Liver (tissue), 9 donors: ENCODE results near the gene FLT3LG. TPM values are rescaled to one million over a fixed set of nuclear protein-coding genes. Genes with fewer than 3 reads are reported as not detected.

Experiments used
- DNase-seq: peaks from one replicate; pipeline ENCODE4 v3.0.0-alpha.2; 2017; ENCODE audit warnings: low spot score
- H3K27ac ChIP-seq, 2 donors: one replicate each; pipeline ENCODE4 v1.7.0; 2013; ENCODE audit warnings: inconsistent platforms in 2 of 2, low read length in 2 of 2, control low read depth in 1 of 2, low read depth in 1 of 2, mild to moderate bottlenecking in 1 of 2
- H3K27me3 ChIP-seq, 4 donors: one replicate each; pipeline versions ENCODE4 v1.6.1 to v1.7.0; 2013; ENCODE audit warnings: low read length in 3 of 4, inconsistent platforms in 1 of 4, mild to moderate bottlenecking in 1 of 4, moderate library complexity in 1 of 4; ENCODE audit not compliant: control insufficient read depth in 4 of 4, insufficient read depth in 4 of 4
- H3K36me3 ChIP-seq, 4 donors: one replicate each; pipeline versions ENCODE4 v1.6.1 to v1.7.0; 2013; ENCODE audit warnings: low read length in 3 of 4, mild to moderate bottlenecking in 3 of 4, low read depth in 1 of 4, moderate library complexity in 1 of 4; ENCODE audit not compliant: control insufficient read depth in 4 of 4, insufficient read depth in 3 of 4
- H3K4me1 ChIP-seq, 4 donors: one replicate each; pipeline versions ENCODE4 v1.6.1 to v1.7.0; 2013; ENCODE audit warnings: low read length in 3 of 4, mild to moderate bottlenecking in 3 of 4, moderate library complexity in 1 of 4; ENCODE audit not compliant: control insufficient read depth in 4 of 4, insufficient read depth in 4 of 4
- H3K4me3 ChIP-seq, 3 donors: one replicate each; pipeline versions ENCODE4 v1.6.1 to v1.7.0; 2013; ENCODE audit warnings: low read length in 3 of 3, control low read depth in 1 of 3, low read depth in 1 of 3, mild to moderate bottlenecking in 1 of 3
- H3K9ac ChIP-seq, 2 donors: one replicate each; pipeline ENCODE4 v1.7.0; 2013; ENCODE audit warnings: low read length in 2 of 2, mild to moderate bottlenecking in 2 of 2, moderate library complexity in 2 of 2, control low read depth in 1 of 2, low read depth in 1 of 2
- H3K9me3 ChIP-seq, 4 donors: one replicate each; pipeline versions ENCODE4 v1.6.1 to v1.7.0; 2013; ENCODE audit warnings: low read length in 3 of 4; ENCODE audit not compliant: control insufficient read depth in 4 of 4
- ATF3 ChIP-seq: IDR thresholded peaks from 2 replicates; pipeline ENCODE4 v1.6.1; 2016; ENCODE audit warnings: antibody characterized with exemption
- EGR1 ChIP-seq, 2 donors: IDR thresholded peaks; 2 replicates each; pipeline ENCODE4 v1.6.1; 2016 to 2018; ENCODE audit warnings: antibody characterized with exemption in 2 of 2, low read depth in 2 of 2
- FOXA2 ChIP-seq: IDR thresholded peaks from 2 replicates; pipeline ENCODE4 v1.6.1; 2016; ENCODE audit warnings: antibody characterized with exemption
- GABPA ChIP-seq, 2 donors: IDR thresholded peaks in 1 of 2; conservative IDR thresholded peaks in 1 of 2; 2 replicates each; pipeline ENCODE4 v1.6.1; 2016; ENCODE audit warnings: antibody characterized with exemption in 2 of 2, mild to moderate bottlenecking in 1 of 2, moderate library complexity in 1 of 2
- HNF4A ChIP-seq, 2 donors: conservative IDR thresholded peaks; 2 replicates each; pipeline ENCODE4 v1.6.1; 2016; ENCODE audit warnings: antibody characterized with exemption in 2 of 2, mild to moderate bottlenecking in 2 of 2
- HNF4G ChIP-seq: IDR thresholded peaks from 2 replicates; pipeline ENCODE4 v1.6.1; 2016; ENCODE audit warnings: antibody characterized with exemption
- JUND ChIP-seq, 2 donors: IDR thresholded peaks; 2 replicates each; pipeline ENCODE4 v1.6.1; 2016; ENCODE audit warnings: antibody characterized with exemption in 2 of 2
- NR2F2 ChIP-seq: IDR thresholded peaks from 2 replicates; pipeline ENCODE4 v1.6.1; 2016; ENCODE audit warnings: antibody characterized with exemption
- REST ChIP-seq: IDR thresholded peaks from 2 replicates; pipeline ENCODE4 v1.6.1; 2016; ENCODE audit warnings: antibody characterized with exemption, mild to moderate bottlenecking
- SP1 ChIP-seq: IDR thresholded peaks from 2 replicates; pipeline ENCODE4 v1.6.1; 2018; ENCODE audit warnings: antibody characterized with exemption, mild to moderate bottlenecking
- YY1 ChIP-seq: IDR thresholded peaks from 2 replicates; pipeline ENCODE4 v1.6.1; 2016; ENCODE audit warnings: antibody characterized with exemption, mild to moderate bottlenecking
- ZBTB33 ChIP-seq: IDR thresholded peaks from 2 replicates; pipeline ENCODE4 v1.6.1; 2016; ENCODE audit warnings: antibody characterized with exemption
- WGBS: extraction: QIAGEN DNeasy Blood & Tissue Kit; methylation state at CpG from one replicate; pipeline ENCODE4 v1.1.7; 2013; 5-methylcytosine and 5-hydroxymethylcytosine counted together
- polyA plus RNA-seq, 2 donors: library from polyadenylated mRNA; stranded (reverse) in 1 of 2; unstranded in 1 of 2; fragments of 200-250 nt in 1 of 2; fragments of >200 nt in 1 of 2; fragmentation: Nextera tagmentation in 1 of 2; extraction: Ambion mirVana in 1 of 2; gene quantifications; one replicate each; pipeline versions ENCODE4 v1.2.1 to v1.2.3, GENCODE V29; 2013 to 2015
- total RNA-seq, 2 donors: library from RNA; depleted of rRNA; stranded (reverse); fragments of >200 nt; gene quantifications; one replicate each; pipeline ENCODE4 v1.2.3, GENCODE V29; 2014
- TF ChIP-seq, protein P1 (sequence below): fragments of 150-350 bp; IDR thresholded peaks from 2 replicates; pipeline ENCODE4 v1.5.1; 2017; ENCODE audit warnings: improper control_type of control experiment, low read depth, low read length; ENCODE audit not compliant: missing input control
- donor health status: healthy.
- donor health status: healthy.
- donor health status: healthy.
- donor health status: healthy.
- donor health status: healthy.

FLT3LG gene
- total and polyA plus RNA-seq, 4 donors: 0.65 to 4.3 (median 2.2) TPM

- H3K27me3 ChIP-seq: no peaks in the 10 kb centered on the region
- WGBS: 87% methylated on average over 12 of the region's 12 CpGs
- H3K9me3 ChIP-seq: no peaks in the 10 kb centered on the region
- H3K4me1 ChIP-seq: peaks cover 0 to 9% (median 4%) of the 10 kb centered on the region in 4 donors
- H3K9ac ChIP-seq: no peak overlapping the region
- no peak for DNase-seq
- no peaks in the 10 kb centered on the region for H3K36me3 ChIP-seq
- no peak overlapping the region for H3K4me3 ChIP-seq
- no peak overlapping the region for H3K27ac ChIP-seq
- TF ChIP-seq HNF4A (conservative IDR thresholded peaks at IDR 0.05): no peak
- TF ChIP-seq YY1: no peak
- no peak for TF ChIP-seq HNF4G
- no peak for TF ChIP-seq FOXA2
- TF ChIP-seq ATF3: no peak
- TF ChIP-seq, protein P1, sequence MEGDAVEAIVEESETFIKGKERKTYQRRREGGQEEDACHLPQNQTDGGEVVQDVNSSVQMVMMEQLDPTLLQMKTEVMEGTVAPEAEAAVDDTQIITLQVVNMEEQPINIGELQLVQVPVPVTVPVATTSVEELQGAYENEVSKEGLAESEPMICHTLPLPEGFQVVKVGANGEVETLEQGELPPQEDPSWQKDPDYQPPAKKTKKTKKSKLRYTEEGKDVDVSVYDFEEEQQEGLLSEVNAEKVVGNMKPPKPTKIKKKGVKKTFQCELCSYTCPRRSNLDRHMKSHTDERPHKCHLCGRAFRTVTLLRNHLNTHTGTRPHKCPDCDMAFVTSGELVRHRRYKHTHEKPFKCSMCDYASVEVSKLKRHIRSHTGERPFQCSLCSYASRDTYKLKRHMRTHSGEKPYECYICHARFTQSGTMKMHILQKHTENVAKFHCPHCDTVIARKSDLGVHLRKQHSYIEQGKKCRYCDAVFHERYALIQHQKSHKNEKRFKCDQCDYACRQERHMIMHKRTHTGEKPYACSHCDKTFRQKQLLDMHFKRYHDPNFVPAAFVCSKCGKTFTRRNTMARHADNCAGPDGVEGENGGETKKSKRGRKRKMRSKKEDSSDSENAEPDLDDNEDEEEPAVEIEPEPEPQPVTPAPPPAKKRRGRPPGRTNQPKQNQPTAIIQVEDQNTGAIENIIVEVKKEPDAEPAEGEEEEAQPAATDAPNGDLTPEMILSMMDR: no peak
- TF ChIP-seq GABPA (IDR thresholded peaks at IDR 0.05 in 1 of 2, conservative IDR thresholded peaks at IDR 0.05 in 1 of 2): no peak
- TF ChIP-seq NR2F2: no peak
- TF ChIP-seq ZBTB33: no peak
- no peak for TF ChIP-seq JUND (IDR thresholded peaks at IDR 0.05)
- TF ChIP-seq EGR1 (IDR thresholded peaks at IDR 0.05; ENCODE audit: low read depth in 2 of 2): no peak
- TF ChIP-seq REST: no peak
- TF ChIP-seq SP1: no peak
These were observed 33.9 kb downstream of the FLT3LG start for GRCh38 chr19:49507803-49508494.
